ENCODE results near the gene TSC22D1.

The TSC22D1 gene

DNA sequence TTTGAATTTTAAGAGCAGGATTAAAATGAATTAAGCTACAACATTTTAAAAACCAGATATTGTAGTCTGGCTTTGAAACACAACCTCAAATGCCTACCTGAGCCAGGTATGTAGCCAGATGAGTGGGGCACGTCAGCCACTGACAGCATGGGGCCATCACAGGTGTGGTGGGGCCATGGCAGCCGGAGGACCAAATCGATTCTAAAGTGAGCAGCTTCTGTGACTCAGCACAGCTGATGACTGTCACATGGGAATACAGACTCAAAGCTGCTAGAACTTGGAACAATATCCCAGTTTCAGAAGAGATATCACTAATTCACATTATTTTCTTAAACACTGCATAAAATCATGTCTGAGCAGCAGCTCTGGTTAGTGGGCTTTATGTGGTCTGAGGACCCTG lies 149.7 kb downstream of the TSC22D1 start:
- DNase-seq (ENCODE audit: low read depth in 2 of 2): no peak

DNA sequence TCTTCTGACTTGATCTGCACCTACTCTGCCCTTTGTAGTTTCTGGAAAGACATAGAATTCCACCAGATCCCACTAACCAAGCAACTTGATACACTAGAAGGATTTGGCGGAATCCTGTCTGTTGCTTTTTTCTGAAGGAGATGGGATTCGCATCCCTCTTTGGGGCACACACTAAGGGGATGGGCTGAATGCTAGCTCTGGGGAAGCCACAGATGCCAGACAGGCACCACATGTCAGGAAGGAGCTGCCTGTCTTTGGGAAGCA lies 150.4 kb downstream of the TSC22D1 start:
- DNase-seq (ENCODE audit: low read depth in 2 of 2): no peak

DNA sequence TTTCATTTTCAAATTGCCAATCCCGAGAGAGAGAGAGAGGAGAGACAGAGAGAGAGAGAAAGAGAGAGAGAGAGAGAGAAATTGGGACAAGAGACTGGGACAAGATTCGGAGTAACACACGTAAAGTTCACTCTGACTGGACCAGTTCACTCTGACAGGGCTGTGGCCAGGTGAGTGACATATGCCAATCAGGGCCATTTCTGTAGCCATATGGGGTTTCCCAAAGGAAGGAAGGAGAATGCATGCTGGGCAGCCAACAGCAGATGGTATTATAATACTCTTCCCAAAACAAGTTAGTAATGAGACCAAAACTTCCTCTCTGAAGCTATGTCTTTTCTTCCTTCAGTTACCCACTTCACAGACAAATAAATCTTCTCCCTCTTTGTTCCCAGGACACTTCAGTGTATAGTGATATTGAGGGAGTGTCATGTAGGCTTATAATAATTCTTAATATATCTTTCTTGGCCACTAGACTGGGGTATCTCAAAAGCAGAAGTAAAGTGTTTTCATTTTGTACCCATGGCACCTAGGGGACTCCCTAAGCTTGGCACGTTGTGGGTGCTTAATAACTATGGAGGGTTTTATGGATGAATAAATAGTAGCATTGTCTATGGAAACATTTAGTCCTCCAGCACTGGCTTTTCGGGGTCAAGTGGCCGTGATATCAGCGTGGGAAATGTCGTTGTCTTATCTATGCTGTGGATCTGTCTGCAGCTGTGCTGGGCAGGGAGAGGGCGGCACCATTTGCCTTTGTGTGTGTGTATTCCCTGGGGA lies 150.9 kb downstream of the TSC22D1 start:
- DNase-seq (ENCODE audit: low read depth in 2 of 2): no peak

DNA sequence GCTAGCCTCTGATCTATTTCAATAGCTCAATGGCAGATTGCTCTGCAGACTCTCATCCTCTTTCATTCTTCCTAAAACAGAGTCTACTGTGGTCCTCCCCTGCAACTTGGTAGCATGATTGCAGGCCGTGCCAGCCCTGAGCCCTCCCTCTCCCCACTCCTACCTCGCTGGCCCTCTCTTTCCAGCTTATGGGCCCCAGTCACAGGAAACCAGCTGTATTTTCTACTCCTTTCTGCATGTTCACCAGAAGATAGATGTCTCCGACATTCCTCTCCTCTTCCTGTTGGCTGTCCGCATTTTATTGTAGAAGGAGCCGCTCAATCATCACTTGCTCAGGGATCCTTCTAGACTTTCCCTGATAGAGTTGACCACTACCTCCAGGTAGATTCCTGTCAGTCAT lies 152.3 kb downstream of the TSC22D1 start:
- DNase-seq (ENCODE audit: low read depth in 2 of 2): no peak

DNA sequence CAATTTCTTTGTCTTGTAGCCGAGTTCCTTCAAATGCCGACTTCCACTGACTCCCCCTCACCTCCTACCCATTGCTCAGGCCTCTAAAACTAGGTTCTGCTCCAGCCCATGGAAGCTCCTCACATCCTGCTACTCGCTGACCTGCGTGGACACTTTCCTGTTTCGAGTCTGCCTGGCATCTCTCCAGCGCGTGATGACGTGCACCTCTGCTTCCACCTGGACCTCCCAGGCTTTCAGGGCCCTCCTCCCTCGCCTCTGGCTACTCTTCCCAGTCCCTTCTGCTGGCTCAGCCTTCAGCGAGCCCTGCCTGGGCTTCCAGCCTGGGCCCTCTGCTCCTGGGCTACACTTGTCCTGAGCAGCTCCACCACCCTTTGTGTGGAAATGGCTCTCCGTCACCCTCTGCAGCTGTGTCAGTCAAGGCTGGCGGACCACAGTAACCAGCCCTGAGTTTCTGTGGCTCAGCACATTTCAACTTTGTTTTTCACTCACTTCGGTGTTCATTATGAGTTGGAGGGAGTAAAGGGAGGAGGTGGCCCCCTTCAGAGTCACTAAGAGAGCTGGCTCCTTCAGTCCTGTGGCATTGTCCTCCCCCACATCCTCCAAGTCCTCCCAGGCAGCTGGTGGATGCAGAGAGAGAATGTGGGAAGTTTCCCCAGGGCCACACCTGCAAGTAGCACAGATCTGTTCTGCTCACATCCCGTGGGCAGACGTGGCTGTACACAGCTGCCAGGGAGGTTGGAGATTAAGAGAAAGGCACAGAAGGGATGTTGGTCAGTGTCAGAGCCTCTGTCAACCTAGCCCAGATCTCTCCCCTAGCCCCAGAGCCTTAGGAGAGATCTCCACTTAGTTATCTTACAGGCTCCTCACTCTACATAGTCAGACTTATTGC lies 153.1 kb downstream of the TSC22D1 start:
- no peak for DNase-seq (ENCODE audit: low read depth in 2 of 2)

DNA sequence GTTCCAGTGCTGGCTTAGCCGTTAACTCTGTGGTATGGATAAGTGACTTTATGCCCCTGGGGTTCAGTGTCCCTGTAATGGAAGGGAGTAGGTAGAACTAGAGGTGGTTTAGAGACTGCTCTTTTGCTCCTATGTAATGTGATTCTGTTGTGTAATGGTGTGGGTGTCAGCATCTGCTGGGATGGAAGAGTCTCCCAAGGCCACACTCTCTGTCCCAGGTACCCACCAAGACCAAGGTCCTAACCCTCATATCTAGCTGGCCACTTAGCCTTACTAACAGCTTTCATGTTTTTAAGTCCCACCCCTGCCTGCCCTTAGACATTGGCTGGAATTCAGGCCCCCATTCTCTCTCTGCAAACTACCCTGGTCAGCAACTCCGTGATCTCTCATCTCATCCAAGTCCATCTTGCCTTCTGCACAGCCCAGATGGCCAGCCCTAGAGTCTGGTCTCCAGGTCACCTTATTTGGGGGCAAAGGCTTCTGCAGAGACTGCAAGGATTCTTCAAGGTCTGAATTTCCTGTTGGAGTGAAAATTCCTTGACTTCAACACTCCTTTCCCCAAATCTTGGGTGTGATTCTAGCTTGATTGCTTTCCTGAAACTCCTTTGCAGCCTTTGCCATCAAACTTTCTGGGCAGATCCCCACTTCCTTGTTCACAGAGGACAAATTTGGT lies 154.1 kb downstream of the TSC22D1 start:
- DNase-seq (ENCODE audit: low read depth in 2 of 2): no peak

DNA sequence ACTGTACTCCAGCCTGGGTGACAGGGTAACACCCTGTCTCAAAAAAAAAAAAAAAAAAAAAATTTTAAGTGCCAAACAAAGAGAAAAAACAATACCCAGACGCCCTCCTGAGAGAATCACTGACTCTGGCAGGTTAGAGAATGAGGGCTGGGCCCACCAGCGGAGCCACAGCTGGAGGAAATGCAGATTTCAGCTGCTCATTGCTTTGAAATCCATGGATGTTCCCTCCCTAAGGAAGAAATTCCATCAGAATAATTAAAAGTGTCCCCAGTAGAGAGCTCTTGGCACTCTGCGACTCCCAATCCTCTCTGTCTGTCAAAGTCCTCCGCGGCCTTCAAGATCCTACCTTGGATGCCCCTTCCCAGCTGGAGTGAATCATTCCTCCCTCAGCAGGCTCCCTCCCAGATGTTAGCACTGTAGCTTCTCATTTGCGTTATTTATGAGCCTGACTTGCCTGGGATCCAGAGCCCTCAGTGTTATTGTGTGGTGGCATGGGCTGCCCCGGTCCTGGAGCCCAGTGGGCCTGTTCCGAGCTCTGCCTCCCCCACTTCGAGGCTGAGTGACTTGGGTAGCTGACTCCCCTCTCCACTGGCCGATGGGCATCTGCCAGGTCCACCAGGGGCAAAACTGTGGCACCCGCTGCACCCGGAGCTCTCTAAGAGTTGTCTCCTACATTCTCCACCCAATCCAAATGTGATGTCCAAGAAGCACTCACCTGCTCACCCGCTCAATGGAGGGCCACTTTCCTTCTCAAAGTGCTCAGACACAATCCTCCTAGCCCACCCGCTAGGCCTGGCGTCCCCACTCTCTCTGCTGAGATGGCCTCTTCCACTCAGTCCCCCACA lies 155.5 kb downstream of the TSC22D1 start:
- DNase-seq (ENCODE audit: low read depth in 2 of 2): no peak

DNA sequence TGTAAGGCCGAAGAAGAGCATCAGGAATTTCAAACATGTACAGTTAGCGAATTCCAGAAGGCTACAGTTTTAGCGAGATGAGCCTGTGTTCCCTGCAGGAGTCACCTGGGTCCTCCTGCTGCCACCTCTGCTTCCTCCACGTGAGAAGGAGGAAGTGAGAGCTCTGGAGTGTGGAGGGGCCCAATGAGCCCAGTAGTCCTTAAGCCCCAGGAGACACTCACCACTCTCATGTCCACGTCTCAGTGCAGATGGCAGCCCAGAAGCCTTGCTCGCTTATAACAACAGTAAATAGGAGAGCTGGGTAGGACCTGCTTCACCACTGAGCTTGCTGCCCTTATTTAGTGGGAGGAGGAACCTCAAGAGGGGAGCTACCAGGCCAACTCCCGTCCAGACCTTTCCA lies 158.3 kb downstream of the TSC22D1 start:
- DNase-seq (ENCODE audit: low read depth in 2 of 2): no peak

DNA sequence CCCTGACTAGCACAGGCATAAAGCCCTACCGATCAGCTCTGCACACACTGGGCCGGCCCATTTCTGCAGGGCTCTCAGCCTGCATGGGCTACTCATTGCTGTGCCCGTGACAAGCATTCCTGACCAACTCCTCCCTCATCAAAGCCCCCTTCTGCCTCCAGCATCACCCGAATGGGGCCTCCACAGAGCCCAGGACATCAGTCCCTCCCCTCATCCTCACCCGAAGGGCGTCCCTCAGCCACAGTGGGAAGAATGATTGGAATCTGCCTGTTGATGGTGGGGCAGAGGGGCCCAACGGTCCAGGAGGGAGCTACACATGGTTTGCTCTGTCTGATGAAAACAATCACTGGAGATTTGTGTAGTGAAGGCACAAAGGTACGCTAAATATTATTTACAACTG lies 158.7 kb downstream of the TSC22D1 start:
- DNase-seq (ENCODE audit: low read depth in 2 of 2): no peak

DNA sequence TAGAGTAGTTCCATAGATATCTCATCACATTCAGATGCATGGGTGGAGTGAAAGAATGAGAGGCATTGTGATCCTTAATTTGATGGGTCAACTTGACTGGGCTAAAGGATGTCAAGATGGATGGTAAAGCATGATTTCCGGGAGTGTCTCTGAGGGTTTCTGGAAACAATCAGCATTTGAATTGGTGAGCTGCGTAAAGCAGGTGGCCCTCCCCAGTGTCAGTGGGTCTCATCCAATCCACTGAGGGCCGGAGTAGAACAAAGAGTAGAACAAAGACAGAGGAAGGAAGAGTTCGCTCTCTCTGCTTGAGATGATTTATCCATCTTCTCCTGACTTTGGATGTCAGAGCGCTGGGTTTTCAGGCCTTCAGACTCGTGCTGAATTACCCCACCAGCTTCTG lies 159.4 kb downstream of the TSC22D1 start:
- DNase-seq (ENCODE audit: low read depth in 2 of 2): no peak

DNA sequence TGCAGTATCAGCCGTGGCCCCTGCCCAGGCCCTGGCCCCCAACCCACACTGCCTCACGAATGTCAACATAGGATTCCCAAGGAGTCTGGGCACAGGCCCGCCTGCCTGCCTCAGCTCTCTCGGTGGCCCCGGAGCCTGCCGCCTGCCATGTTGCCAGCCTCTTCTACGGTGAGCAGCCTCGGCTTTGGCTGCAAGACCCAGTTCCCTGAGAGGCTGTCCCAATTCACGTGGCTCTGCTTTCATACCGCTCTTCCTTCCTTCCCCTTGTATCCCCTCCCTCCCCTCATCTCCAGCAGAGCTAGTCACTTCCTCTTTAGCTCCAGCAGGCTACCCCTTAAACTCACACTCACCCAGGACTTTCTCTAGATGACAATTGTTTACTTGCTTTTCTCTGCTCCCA lies 159.8 kb downstream of the TSC22D1 start:
- DNase-seq (ENCODE audit: low read depth in 2 of 2): no peak

DNA sequence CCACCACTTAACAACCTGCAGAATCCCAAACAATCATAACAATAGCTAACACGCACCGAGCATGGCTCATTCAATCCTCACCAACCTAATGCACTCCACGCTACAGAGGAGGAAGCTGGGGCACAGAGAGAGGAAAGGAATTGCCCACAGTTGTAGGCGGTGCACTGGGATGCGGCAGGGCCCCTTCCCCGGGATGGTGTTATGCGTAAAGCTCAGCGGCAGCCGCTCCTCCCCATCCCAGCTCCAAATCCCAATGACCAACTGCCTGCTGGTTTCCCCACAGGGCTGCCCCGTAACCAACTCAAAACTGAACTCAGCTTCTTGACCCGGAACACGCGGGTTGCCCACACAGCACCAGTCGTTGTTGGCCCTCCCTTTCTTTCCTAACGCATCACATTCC lies 160.3 kb downstream of the TSC22D1 start:
- DNase-seq (ENCODE audit: low read depth in 2 of 2): no peak

DNA sequence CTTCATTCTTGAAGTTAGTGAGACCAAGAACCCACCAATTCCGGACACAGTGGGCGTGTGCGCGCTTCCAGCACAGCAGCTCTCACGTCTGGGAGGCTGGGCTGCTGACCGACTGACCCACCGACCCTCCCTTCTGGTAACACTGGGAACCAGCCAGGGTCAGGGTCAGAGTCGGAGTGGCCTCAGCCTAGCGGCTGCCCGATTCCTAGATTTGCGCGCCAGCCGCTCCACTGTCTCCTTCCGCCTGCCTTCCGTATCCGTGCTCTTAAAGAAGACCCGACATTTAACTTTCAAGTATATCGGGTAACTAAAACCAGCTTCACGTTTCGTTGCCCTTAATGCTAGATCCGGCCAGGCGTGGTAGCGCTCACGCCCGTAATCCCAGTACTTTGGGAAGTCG lies 161.4 kb downstream of the TSC22D1 start:
- DNase-seq (ENCODE audit: low read depth in 2 of 2): no peak

DNA sequence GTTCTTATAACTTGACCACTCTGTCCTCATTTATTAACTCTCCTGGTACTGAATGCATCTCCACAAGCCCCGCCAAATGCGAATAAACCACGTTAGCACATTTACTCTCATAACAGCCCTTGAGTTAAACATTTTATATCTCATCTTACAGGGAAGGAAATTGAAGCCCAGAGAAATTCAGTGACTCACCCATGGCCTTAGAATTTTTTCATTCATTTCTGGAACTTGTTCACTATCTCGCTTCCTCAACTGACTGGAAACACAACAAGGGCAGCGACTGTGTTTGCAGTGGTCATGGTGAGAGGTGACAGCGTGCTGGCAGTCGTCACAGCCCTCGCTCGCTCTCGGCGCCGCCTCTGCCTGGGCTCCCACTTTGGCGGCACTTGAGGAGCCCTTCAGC lies 163.0 kb downstream of the TSC22D1 start:
- no peak for DNase-seq (ENCODE audit: low read depth in 2 of 2)

DNA sequence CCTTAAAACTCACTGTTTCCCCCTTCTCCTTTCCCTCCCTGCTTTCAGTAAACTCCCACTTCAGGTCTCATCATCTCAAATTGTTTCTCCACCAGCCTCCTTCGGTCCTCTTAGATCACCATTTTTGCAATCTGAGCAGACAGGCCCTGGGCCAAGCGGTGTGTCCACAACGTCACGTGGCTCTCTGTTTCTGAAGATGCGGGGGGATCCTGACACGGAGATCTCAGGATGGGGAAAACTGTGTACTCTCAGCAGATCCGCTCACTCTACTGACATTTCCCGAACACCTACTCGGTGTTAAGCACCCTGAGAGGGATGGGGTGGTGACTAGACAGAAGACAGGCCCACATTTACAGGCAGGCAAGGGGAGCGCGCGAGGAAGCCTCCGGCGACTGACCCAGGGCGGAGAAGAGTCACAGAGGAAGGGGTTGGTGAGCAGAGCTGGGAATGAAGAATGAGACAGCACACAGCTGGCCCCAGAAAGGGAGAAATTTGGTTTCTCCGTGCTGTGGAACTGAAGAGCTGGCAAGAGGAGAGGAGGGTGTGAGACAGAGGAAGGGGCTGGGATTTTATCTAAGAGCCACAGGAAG lies 163.7 kb downstream of the TSC22D1 start:
- no peak for DNase-seq (ENCODE audit: low read depth in 2 of 2)

DNA sequence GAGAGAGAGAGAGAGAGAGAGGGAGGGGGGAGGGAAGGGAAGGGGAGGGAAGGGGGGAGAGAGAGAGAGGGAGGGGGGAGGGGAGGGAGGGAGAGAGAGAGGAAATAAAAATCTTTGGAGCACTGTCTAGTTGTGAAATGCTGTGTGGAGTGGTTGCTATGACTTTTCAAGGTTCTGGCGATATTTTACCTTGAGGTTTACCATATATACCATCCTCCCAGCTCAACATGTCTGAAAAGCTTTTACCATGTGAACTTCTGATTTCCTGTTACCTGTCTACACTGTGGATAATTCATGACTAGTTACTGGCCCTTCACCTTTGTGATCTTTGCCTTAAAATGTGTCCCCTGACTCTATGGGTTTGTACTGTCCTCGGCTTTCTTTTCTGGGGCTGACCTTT lies 164.3 kb downstream of the TSC22D1 start:
- no peak for DNase-seq (ENCODE audit: low read depth in 2 of 2)

DNA sequence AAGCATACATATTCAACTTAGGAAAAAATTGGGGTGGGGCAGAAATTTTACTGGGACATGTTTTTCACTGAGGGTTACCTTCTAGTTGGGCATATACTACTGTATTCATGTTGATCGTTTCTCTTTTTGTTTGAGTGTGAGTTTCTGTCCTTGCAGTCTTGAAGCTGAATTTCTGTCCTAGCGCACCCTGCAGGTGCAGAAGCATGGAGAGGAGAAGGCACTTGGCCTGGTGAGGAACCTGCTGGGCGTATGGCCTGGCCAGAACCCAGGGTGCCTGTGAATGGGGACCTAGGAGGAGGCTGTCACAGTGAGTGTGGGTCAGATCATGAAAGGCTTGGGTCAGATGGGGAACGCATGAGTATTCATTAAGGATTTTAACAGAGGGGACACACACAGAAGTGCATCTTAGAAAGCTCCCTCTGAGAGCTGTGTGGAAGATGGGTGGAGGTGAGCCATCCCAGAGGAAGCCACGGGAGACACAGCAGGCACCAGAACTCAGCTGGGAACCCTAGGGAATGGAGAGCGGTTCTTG lies 165.7 kb downstream of the TSC22D1 start:
- no peak for DNase-seq (ENCODE audit: low read depth in 2 of 2)

DNA sequence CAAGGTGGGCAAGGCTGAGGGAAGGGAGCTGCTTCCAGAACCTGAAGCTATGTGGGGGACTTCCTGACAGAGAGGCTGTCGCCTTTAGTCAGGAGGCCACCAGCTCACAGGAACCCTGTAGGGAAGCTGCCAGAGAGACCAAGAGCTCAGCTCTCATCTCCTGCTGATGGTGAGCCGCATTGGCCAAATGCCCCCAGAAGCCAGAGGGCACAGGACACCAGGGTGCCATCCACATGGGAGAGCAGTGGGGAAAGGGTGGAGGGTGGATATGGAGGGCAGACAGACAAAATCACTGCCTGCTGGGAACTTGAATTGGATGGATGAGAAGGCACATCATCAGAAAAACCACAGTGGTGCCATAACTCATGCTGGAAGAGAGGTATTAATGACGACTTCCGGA lies 166.5 kb downstream of the TSC22D1 start:
- no peak for DNase-seq (ENCODE audit: low read depth in 2 of 2)

DNA sequence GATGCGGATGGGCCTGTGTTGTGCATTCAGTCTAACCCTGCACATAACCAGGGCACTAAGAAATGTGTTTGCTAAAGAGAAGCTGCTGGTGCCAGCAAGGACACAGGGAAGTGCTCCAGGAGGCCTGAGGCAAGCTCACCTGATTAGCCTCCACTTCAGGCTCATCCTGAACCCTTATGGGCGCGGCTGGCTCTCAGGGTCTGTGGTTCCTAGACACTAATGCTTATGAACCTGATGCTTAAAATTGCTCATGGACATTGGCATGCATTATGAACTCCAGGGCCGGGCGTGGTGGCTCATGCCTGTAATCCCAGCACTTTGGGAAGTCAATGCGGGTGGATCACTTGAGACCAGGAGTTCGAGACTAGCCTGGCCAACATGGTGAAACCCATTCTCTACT lies 168.2 kb downstream of the TSC22D1 start:
- DNase-seq (ENCODE audit: low read depth in 2 of 2): no peak

DNA sequence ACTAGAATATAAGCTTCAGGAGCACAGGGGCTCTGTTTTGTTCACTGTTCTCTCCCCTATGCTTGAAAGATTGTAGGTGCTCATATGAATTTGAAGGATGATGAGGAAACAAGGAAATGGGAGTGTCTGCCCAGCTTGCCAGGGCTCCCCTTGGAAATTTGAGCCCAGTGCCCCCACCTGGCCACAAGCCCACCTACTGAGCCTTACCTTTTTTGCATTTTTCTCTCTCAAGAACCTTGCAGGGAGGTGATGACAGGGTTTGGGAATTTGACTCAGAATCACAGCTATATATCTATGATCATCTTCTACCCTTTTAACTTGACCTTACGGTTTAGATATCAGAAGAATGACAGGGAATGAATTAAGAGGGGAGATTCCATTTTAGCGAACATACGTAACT lies 168.8 kb downstream of the TSC22D1 start:
- no peak for DNase-seq (ENCODE audit: low read depth in 2 of 2)

DNA sequence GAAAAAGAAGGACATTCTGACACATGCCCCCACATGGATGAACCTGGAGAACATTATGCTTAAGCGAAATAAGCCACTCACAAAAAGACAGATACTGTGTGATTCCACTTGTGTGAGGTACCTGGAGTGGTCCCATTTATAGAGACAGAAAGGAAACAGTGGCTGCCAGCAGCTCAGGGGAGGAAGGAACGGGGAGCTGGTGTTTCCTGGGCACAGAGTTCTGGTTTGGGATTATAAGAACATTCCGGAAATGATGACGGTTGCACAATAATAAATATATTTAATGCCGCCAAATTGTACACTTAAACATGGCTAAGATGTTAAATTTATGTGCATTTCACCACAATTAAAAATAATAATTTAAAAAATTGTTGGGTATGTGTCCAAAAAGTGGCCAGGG lies 169.5 kb downstream of the TSC22D1 start:
- no peak for DNase-seq (ENCODE audit: low read depth in 2 of 2)
